Fibroblast of the aortic adventitia (primary cell): ENCODE data around the gene TTC34. TPM values are rescaled to one million over a fixed set of nuclear protein-coding genes. Genes with fewer than 3 reads are reported as not detected.

Source experiments
- DNase-seq: peaks from one replicate; pipeline ENCODE4 v3.0.0-alpha.2; 2010; ENCODE audit warnings: low read depth
- H3K4me3 ChIP-seq: 2 replicates; pipeline ENCODE4 v1.5.1; 2011; ENCODE audit warnings: low read depth, mild to moderate bottlenecking, control low read depth, low read length, moderate library complexity
- CTCF ChIP-seq: IDR thresholded peaks from 2 replicates; pipeline ENCODE4 v1.5.1; 2011; ENCODE audit warnings: mild to moderate bottlenecking, low read length, control low read depth, inconsistent platforms; ENCODE audit not compliant: insufficient read depth
- total RNA-seq: library from RNA; depleted of rRNA; stranded (reverse); fragments of >200 nt; gene quantifications from 2 replicates; pipeline ENCODE4 v1.2.3, GENCODE V29; 2012; ENCODE audit warnings: low replicate concordance

TTC34 gene
- total RNA-seq, 1 donor = 0.27 TPM

DNA sequence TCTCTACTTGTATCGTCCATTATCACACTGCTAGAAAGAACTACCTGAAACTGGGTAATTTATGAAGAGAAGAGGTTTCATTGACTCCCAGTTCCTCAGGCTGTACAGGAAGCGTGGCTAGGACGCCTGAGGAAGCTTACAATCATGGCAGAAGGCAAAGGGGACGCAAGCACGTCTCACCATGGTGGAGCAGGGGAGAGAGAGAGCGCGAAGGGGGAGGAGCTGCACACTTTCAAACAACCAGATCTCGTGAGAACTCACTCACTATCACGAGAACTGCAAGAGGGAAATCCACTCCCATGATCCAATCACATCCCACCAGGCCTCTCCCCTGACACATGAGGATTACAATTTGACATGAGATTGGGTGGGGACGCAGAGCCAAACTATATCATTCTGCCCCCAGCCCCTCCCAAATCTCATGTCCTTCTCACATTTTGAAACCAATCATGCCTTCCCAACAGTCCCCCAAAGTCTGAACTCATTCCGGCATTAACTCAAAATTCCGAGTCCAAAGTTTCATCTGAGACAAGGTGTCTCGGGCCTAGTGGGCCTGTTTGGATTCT is 176.7 kb downstream of the TTC34 start:
- H3K4me3 ChIP-seq = no peak overlapping the region
- DNase-seq = no peak
- TF ChIP-seq CTCF = no peak

DNA sequence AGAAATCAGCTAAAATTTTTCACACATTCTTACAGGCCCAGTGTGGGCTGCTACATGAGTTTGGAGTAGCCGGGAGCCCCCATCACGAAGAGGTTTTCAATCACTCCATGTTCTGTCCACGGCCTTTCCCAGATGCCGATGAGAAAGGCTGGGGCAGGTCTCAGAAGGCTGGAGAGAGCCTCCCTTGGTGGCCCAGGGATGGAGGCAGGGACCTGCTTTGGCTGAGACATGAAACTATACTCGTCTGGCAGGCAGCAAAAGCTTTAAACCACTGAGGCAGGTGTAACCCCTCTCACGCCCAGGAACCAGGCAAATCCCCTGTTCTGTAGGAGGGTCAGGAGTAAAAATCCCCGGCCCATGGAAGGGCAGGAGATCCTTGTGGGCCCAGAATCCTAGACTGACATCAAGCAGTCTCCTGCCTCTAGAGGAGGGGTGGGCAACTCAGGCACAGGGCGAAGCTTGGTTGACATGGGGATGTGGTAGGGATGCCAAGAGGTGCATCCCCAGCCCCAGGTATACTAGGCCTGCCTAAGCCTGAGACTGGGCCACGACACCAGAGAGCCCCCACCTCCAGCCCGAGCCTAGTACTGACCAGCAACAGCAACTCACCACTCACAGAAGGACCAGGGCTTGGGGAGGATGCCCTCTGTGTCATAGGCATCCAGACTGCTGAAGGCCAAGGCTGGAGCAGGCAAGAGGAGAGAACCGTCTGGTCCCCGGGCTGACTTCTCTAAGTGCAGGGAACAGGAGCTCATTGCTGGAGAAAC is 177.7 kb downstream of the TTC34 start:
- H3K4me3 ChIP-seq = no peak overlapping the region
- no peak for DNase-seq
- no peak for TF ChIP-seq CTCF

GRCh38 chr1:2617971-2618470 is 183.5 kb downstream of the TTC34 start:
- no peak for DNase-seq
- H3K4me3 ChIP-seq = no peak overlapping the region
- TF ChIP-seq CTCF = no peak

- TF ChIP-seq CTCF = no peak
- H3K4me3 ChIP-seq = no peak overlapping the region
- DNase-seq = no peak
Measured at GRCh38 chr1:2614145-2614544, 187.3 kb downstream of the TTC34 start.

DNA sequence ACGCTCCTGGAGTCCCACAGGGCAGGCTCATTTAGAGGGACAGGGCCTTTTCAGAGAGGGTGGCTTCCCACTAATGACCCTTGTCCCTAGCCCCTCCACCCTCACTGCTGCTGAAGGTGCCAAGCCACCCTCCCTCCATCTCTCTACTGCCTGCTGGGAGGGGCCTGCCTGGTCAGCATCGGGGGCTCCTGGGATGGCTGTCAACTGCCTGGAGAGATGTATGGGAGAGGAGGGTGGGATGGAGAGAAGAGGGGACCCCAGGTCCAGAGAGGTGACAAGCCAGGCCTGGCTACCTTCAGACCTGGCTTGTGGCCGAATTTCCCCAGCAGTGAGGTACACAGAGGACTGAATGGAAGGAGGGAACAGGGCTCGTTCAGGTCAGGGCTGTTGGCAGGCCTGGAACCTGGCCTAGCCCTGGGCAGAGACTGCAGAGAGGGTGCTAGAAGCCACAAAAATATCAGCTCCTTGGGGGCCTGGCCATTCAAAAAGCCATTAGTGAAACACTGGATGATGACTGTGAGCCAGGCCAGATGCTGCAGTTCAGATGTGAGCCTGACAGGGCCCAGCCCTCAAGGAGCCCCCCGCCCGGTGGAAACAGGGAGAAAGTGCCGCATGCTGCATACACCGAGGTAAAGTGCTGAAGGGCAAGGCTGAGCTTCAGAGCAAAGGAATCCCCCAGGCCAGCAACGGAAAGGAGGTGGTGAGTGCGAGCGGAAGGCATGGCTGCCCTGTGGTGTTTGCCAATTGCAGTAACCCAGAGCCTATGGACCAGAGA is 188.7 kb downstream of the TTC34 start:
- H3K4me3 ChIP-seq = no peak overlapping the region
- DNase-seq = no peak
- TF ChIP-seq CTCF = no peak

DNA sequence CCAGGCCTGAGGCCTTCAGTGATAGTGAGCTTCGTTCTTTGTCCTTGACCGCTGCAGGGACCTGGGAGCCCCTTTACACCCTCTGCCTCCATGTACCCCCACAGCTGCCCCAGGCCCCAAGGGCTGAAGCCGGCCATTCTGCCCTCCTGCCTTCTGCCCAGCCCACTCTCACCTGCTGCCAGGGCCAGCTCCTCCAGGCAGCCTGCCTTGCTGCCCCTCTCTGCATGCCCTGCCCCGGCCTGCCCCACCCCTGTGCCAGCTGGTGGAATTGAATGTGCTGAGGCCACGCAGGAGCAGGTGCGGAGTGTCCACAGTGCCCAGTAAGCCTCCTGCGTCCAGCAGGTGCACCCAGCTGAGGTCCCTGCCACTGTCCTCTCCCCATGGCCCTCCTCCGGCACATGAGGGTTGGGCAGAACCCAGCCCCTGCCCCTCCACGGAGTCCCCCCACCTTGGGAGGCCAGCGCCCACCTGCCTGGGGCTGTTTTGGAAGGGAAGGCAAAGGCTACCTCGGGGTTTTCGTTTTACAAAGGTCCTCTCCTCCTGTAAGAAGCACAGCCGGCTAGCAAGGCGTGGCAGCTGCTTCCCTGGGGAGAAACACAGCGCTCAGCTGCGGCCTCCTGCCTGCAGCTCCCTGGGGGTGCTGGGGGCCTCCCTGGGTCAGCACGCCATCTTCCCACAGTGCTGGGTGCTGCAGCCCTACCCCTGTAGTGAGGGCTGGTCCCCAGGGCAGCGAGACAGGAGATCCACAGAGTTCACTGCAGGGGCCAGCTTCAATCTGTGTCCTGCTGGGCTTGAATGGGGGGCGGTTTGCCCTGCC is 189.7 kb downstream of the TTC34 start:
- TF ChIP-seq CTCF = no peak
- no peak overlapping the region for H3K4me3 ChIP-seq
- no peak for DNase-seq
